ENCODE data around the gene ME1.

- TF ChIP-seq TAF1 (IDR thresholded peaks at IDR 0.05; ENCODE audit: low read depth): no peak
- no peak for TF ChIP-seq YY1 (IDR thresholded peaks at IDR 0.05; ENCODE audit: low read depth)
- TF ChIP-seq EP300 (IDR thresholded peaks at IDR 0.05; ENCODE audit: borderline replicate concordance): no peak
- TF ChIP-seq FOXM1 (IDR thresholded peaks at IDR 0.05; ENCODE audit: borderline replicate concordance, low read depth): no peak
- no peak for TF ChIP-seq EGR1 (IDR thresholded peaks at IDR 0.05)
- no peak for TF ChIP-seq MAX (IDR thresholded peaks at IDR 0.05)
These were observed 27.7 kb downstream of the ME1 start for GRCh38 chr6:83403191-83403590.
